Gastroesophageal sphincter (tissue), 4 donors: Measurements from ENCODE around the gene OGFR. TPM values are rescaled to one million over a fixed set of nuclear protein-coding genes. Genes with fewer than 3 reads are reported as not detected.

Experiments
- ATAC-seq: fragments of 150-250 bp; one replicate; pipeline ENCODE4 v1.9.1; 2016; ENCODE audit warnings: mild to moderate bottlenecking, moderate library complexity
- H3K27ac ChIP-seq, 4 donors: fragments of 200-600 bp; sonication (generic) in 3 of 4; 1 replicate in 3 of 4; 2 replicates in 1 of 4; pipeline ENCODE4 v1.5.1; 2016 to 2019
- H3K27me3 ChIP-seq: fragments of 200-600 bp; sonication (generic); one replicate; pipeline ENCODE4 v1.5.1; 2019
- H3K36me3 ChIP-seq, 2 donors: fragments of 200-600 bp; sonication (generic); one replicate each; pipeline ENCODE4 v1.5.1; 2019; ENCODE audit warnings: control low read depth in 1 of 2
- H3K4me1 ChIP-seq, 3 donors: fragments of 200-600 bp; sonication (generic); 1 replicate in 2 of 3; 2 replicates in 1 of 3; pipeline ENCODE4 v1.5.1; 2016 to 2019; ENCODE audit warnings: control low read depth in 2 of 3
- H3K4me3 ChIP-seq, 2 donors: fragments of 200-600 bp; sonication (generic); one replicate each; pipeline ENCODE4 v1.5.1; 2019; ENCODE audit warnings: mild to moderate bottlenecking in 1 of 2, moderate library complexity in 1 of 2
- H3K9me3 ChIP-seq, 3 donors: fragments of 200-600 bp; sonication (generic); one replicate each; pipeline ENCODE4 v1.5.1; 2017 to 2019; ENCODE audit warnings: control low read depth in 2 of 3
- CTCF ChIP-seq, 4 experiments: fragments of 200-600 bp in 2 of 4; fragments of 450-650 bp in 2 of 4; sonication (generic) in 1 of 4; IDR thresholded peaks; one replicate each; pipeline ENCODE4 v1.5.1; 2017 to 2019; ENCODE audit warnings: antibody characterized with exemption in 4 of 4, mild to moderate bottlenecking in 2 of 4, moderate library complexity in 2 of 4
- EP300 ChIP-seq: sonication (generic); formaldehyde crosslinking; IDR thresholded peaks from one replicate; pipeline ENCODE4 v1.6.1; 2017; ENCODE audit warnings: antibody characterized with exemption, mild to moderate bottlenecking
- POLR2A ChIP-seq, 2 donors: fragments of 450-650 bp; IDR thresholded peaks; one replicate each; pipeline ENCODE4 v1.6.1; 2017; ENCODE audit warnings: antibody characterized with exemption in 2 of 2, mild to moderate bottlenecking in 2 of 2, moderate library complexity in 1 of 2
- POLR2AphosphoS5 ChIP-seq: sonication (generic); formaldehyde crosslinking; IDR thresholded peaks from one replicate; pipeline ENCODE4 v1.6.1; 2017; ENCODE audit warnings: antibody characterized with exemption
- WGBS, 2 donors: methylation state at CpG; one replicate each; pipeline ENCODE4 v1.1.5; 2018; ENCODE audit warnings: low coverage in 1 of 2; 5-methylcytosine and 5-hydroxymethylcytosine counted together
- total RNA-seq, 4 donors: library from RNA; depleted of rRNA; stranded (reverse); fragments of >200 nt; gene quantifications; one replicate each; pipeline ENCODE4 v1.1.0, GENCODE V29; 2016

Gene OGFR
- total RNA-seq, 4 donors from 2014 or later: 55.1 to 61.0 (median 58.9) TPM

DNA sequence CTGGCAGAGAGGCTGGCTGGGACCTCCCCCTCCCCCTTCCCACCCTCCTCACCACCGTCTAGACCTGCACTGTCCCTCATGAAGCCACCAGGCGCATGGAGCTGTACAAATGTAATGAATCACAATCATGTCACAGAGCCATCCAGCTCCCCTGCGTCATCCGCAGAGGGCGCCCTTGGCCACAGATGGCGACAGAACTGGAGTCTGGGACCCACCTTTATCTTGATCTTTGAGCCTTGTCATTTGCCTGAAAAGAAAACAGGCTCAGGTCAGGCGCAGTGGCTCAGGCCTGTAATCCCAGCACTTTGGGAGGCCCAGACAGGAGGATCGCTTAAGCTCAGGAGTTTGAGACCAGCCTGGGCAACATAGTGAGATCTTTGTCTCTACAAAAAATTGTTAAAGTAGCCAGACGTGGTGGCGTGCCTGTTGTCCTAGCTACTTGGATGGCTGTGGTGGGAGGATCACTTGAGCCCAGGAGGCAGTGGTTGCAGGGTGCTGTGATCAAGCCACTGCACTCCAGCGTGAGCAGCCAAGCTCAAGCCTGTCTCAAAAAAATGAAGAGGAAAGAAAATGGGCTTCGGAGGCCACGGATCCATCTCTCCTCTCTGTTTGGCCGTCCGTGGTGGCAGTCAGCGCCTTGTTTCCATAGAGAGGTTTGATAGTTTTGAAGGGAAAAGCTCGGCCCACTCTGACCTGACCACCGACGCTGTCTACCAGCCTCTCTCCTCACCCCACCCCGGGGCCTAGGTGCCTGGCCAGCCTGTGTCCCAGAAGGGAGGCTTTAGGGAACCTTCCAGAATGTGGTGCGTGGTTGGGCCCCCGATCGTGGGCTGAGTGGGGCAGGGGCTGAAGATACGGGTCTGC lies 18.4 kb downstream of the OGFR start:
- Histone ChIP-seq H3K4me1 (peaks cover 0 to 38% (median 32%) of the 10 kb centered on the region in 3 donors), H3K36me3 (no peaks in the 10 kb centered on the region), H3K9me3 (no peaks in the 10 kb centered on the region), H3K4me3 (no peak overlapping the region), H3K27me3 (peaks cover 37% of the 10 kb centered on the region), H3K27ac (peak overlapping the region in 1 of 4 donors; percentile 32)
- no peak for ATAC-seq
- WGBS, 2 donors: 61% methylated on average over 3 of the region's 24 CpGs; no CpG with 5 or more reads in 1 of the 2 donors
- no peak for TF ChIP-seq CTCF (IDR thresholded peaks at IDR 0.05)
- no peak for TF ChIP-seq POLR2A (IDR thresholded peaks at IDR 0.05)
- no peak for TF ChIP-seq POLR2AphosphoS5
- no peak for TF ChIP-seq EP300

GRCh38 chr20:62823688-62824475 lies 19.2 kb downstream of the OGFR start:
- no peak for TF ChIP-seq POLR2AphosphoS5
- H3K36me3 ChIP-seq: no peaks in the 10 kb centered on the region
- no peaks in the 10 kb centered on the region for H3K9me3 ChIP-seq
- H3K4me3 ChIP-seq: no peak overlapping the region
- H3K27ac ChIP-seq: peak overlapping the region in 2 of 4 donors; percentile 85 to 92
- ATAC-seq: no peak
- peaks cover 0 to 29% (median 23%) of the 10 kb centered on the region in 3 donors for H3K4me1 ChIP-seq
- WGBS, 2 donors: 80% methylated on average over 2 of the region's 38 CpGs; no CpG with 5 or more reads in 1 of the 2 donors
- peaks cover 28% of the 10 kb centered on the region for H3K27me3 ChIP-seq

DNA sequence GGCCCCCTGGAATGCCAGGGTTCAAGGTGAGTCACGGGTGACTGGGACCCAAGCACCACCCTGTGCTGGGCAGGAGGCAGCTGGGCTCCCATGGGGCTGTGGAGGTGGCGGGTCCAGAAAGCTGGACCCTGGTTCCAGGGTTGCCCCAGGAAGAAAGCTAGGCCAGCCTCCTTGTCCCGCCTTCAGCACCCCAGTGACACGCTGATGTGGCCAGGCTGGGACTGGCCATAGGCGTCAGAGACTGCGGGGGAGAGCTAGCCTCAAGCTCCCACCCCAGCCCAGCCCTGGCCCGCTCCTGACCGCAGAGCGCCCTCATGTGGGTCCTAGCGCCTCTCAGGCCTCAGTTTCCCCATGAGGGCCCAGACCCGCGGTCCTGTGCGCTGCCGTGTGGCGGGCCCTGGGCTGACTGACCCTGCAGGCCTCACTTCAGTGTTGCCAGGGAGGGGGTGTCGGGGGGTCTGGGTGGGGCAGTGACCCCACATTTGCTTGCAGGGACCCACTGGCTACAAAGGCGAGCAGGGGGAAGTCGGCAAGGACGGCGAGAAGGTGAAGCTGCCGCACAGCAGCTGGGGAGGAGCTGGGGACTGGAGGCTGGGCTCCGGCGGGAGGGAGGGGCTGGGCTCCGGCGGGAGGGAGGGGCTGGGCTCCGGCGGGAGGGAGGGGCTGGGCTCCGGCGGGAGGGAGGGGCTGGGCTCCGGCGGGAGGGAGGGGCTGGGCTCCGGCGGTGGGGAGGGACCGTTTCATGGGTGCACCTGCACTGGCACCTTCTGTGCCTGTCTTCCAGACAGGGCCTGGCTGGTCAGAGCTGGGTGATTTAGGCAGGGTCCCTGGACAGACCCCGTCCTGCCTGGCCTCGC lies 20.1 kb downstream of the OGFR start:
- Histone ChIP-seq H3K27ac (peak overlapping the region in 2 of 4 donors; percentile 85 to 92), H3K9me3 (no peaks in the 10 kb centered on the region), H3K4me1 (peaks cover 0 to 21% (median 15%) of the 10 kb centered on the region in 3 donors), H3K36me3 (no peaks in the 10 kb centered on the region), H3K27me3 (peaks cover 20% of the 10 kb centered on the region), H3K4me3 (no peak overlapping the region)
- ATAC-seq: peak; percentile 84
- TF ChIP-seq CTCF (IDR thresholded peaks at IDR 0.05): no peak
- no peak for TF ChIP-seq POLR2A (IDR thresholded peaks at IDR 0.05)
- TF ChIP-seq EP300: no peak
- no peak for TF ChIP-seq POLR2AphosphoS5
- WGBS, 2 donors: 30% methylated on average over 4 of the region's 36 CpGs; no CpG with 5 or more reads in 1 of the 2 donors

GRCh38 chr20:62825333-62825985 lies 20.8 kb downstream of the OGFR start:
- Histone ChIP-seq H3K9me3 (no peaks in the 10 kb centered on the region), H3K27ac (peak overlapping the region in 2 of 4 donors; percentile 85 to 92), H3K4me3 (no peak overlapping the region), H3K36me3 (no peaks in the 10 kb centered on the region), H3K27me3 (peaks cover 12% of the 10 kb centered on the region), H3K4me1 (peaks cover 0 to 13% (median 12%) of the 10 kb centered on the region in 3 donors)
- no CpG with 5 or more reads among the region's 22 CpGs for WGBS, 2 donors
- no peak for TF ChIP-seq EP300
- peak; percentile 1 for ATAC-seq

- Histone ChIP-seq H3K4me3 (no peak overlapping the region), H3K27me3 (peaks cover 11% of the 10 kb centered on the region), H3K4me1 (peaks cover 0 to 14% (median 12%) of the 10 kb centered on the region in 3 donors), H3K27ac (peak overlapping the region in 2 of 4 donors; percentile 85 to 92), H3K9me3 (no peaks in the 10 kb centered on the region), H3K36me3 (no peaks in the 10 kb centered on the region)
- WGBS, 2 donors: no CpG with 5 or more reads among the region's 27 CpGs
- TF ChIP-seq CTCF (IDR thresholded peaks at IDR 0.05) (no peak), POLR2AphosphoS5 (no peak), EP300 (no peak), POLR2A (IDR thresholded peaks at IDR 0.05) (no peak)
- no peak for ATAC-seq
Measured at GRCh38 chr20:62825986-62826645, 21.5 kb downstream of the OGFR start.
